Measurements from ENCODE around the gene OTOP2.
"Not testable (repeated sequence)": the region's sequence is repeated elsewhere in the genome, so short reads cannot be mapped to it uniquely, and the experiment has no call there.

The OTOP2 gene

DNA sequence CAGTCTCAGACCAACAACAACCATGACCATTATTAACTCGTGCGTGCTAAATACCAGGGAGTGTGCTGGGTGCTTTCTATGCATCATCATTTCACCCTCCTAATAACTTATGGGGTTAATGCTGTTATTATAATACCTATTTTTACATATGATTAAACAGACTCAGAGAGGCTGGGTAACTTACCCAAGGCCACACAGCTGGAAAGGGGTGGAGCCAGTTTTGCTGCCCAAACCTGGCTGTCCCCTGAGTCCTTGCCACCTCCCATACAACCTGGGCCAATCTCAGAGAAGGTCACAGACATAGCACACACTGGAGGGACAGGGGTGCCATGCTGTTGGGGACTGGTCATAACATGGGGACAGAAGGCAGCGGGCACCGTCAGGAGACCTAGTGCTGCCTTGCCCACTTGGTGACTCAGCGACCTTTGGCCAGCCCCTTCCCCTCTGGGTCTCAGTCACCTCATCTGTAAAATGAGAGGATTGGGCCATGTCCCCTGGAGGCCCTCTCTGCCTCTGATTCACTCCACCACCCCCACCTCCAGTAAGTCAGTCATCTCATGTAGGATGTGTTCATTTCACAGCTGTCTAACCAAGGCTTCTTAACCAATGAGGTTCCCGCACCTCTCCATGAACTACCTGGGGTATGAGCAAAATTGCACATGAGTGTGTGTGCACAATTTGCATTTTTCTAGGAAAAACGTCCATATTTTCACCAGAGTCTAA, 19.2 kb upstream of the OTOP2 start:
- Histone ChIP-seq H3K27ac (ENCODE audit: low read length) (no peak overlapping the region), H3K9ac (ENCODE audit: low read length) (no peak overlapping the region), H3K27me3 (ENCODE audit: control insufficient read depth, insufficient read depth, low read length) (no peaks in the 10 kb centered on the region), H3K4me1 (ENCODE audit: control insufficient read depth, low read depth, low read length) (peaks cover 12% of the 10 kb centered on the region), H3K36me3 (ENCODE audit: control insufficient read depth, low read depth, low read length) (no peaks in the 10 kb centered on the region), H3K9me3 (ENCODE audit: control insufficient read depth, low read depth, low read length) (no peaks in the 10 kb centered on the region), H3K4me3 (ENCODE audit: low read length) (no peak overlapping the region)

DNA sequence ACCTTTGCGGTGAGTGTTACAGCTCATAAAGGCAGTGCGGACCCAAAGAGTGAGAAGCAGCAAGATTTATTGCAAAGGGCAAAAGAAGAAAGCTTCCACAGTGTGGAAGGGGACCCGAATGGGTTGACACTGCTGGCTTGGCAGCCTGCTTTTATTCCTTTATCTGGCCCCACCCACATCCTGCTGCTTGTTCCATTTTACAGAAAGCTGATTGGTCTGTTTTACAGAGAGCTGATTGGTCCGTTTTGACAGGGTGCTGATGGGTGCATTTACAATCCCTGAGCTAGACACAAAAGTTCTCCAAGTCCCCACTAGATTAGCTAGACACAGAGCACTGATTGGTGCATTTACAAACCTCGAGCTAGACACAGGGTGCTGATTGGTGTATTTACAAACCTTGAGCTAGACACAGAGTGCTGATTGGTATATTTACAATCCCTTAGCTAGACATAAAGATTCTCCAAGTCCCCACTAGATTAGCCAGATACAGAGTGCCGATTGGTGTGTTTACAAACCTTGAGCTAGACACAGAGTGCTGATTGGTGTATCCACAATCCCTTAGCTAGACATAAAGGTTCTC, 17.8 kb upstream of the OTOP2 start:
- H3K9ac ChIP-seq (ENCODE audit: low read length); H3K27me3 ChIP-seq (ENCODE audit: control insufficient read depth, insufficient read depth, low read length); H3K4me3 ChIP-seq (ENCODE audit: low read length); H3K27ac ChIP-seq (ENCODE audit: low read length); H3K9me3 ChIP-seq (ENCODE audit: control insufficient read depth, low read depth, low read length); H3K36me3 ChIP-seq (ENCODE audit: control insufficient read depth, low read depth, low read length): not testable (repeated sequence)
- peaks cover 17% of the 10 kb centered on the region for H3K4me1 ChIP-seq (ENCODE audit: control insufficient read depth, low read depth, low read length)

GRCh38 chr17:74907012-74907411, 17.1 kb upstream of the OTOP2 start:
- Histone ChIP-seq H3K9ac (ENCODE audit: low read length) (no peak overlapping the region), H3K9me3 (ENCODE audit: control insufficient read depth, low read depth, low read length) (no peaks in the 10 kb centered on the region)

DNA sequence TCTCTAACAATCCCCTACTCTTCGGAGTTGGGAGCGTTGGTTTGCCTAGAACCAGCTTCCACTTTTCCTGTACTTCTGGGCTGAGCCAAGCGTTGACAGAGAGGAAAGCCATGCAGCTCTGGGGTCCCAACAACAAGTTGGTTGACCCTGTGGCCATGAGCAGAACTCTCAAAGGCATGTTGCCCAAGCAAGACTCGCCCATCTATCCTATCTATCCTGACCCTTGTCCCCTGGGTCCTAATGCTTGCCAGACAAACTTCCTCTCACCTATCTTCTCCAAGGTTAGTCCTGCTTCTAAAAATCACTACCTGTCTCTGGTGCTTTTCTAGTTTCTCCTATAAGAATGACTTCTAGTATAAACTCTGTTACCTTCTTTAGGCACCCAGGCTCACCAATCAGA, 15.0 kb upstream of the OTOP2 start:
- not testable (repeated sequence) for H3K36me3 ChIP-seq (ENCODE audit: control insufficient read depth, low read depth, low read length); H3K9ac ChIP-seq (ENCODE audit: low read length); H3K27ac ChIP-seq (ENCODE audit: low read length); H3K27me3 ChIP-seq (ENCODE audit: control insufficient read depth, insufficient read depth, low read length); H3K9me3 ChIP-seq (ENCODE audit: control insufficient read depth, low read depth, low read length)
- peaks cover 17% of the 10 kb centered on the region for H3K4me1 ChIP-seq (ENCODE audit: control insufficient read depth, low read depth, low read length)
- peak overlapping the region; percentile 6 for H3K4me3 ChIP-seq (ENCODE audit: low read length)

More at GRCh38 chr17:74907012-74907411, 17.1 kb upstream of the OTOP2 start:
- Histone ChIP-seq H3K27ac (ENCODE audit: low read length) (no peak overlapping the region), H3K4me3 (ENCODE audit: low read length) (no peak overlapping the region), H3K36me3 (ENCODE audit: control insufficient read depth, low read depth, low read length) (no peaks in the 10 kb centered on the region), H3K27me3 (ENCODE audit: control insufficient read depth, insufficient read depth, low read length) (no peaks in the 10 kb centered on the region), H3K4me1 (ENCODE audit: control insufficient read depth, low read depth, low read length) (peaks cover 17% of the 10 kb centered on the region)

GRCh38 chr17:74911423-74911822, 12.7 kb upstream of the OTOP2 start:
- not testable (repeated sequence) for H3K9me3 ChIP-seq (ENCODE audit: control insufficient read depth, low read depth, low read length); H3K9ac ChIP-seq (ENCODE audit: low read length); H3K27me3 ChIP-seq (ENCODE audit: control insufficient read depth, insufficient read depth, low read length); H3K4me3 ChIP-seq (ENCODE audit: low read length); H3K36me3 ChIP-seq (ENCODE audit: control insufficient read depth, low read depth, low read length); H3K27ac ChIP-seq (ENCODE audit: low read length)
- H3K4me1 ChIP-seq (ENCODE audit: control insufficient read depth, low read depth, low read length) = peaks cover 17% of the 10 kb centered on the region

DNA sequence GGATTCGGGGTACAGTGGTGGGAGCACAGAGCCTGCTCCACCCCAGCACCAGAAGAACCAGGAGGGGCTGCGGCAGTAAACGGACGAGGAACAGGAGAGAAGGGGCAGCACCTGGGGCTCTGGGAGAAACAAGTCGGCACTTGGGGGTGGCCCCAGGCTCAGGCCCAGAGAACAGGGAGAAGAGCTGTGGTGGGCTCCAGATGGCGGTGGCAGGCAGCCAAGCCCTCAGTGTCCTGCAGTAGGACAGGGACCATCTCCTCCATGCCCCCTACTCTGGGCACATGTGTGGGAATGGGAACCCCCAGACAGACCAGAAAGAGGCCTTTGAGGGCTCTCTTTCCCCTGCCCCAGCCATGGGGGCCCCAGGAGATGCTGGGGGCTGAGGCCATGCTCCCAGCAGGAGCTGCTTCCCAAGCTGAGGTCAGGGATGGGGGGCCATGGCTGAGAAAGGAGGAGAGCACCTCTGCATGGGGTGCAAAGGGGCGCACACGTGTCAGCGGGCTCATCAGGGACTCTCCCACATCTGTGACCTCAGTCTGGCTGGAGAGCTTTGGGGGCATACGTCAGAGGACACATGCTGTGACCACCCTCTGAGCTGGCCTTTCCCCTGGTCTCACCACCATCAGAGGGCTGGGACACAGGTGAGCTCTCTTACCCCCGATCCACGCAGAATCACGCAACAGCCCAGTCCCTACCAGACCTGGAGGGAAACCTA, 7.8 kb upstream of the OTOP2 start:
- peaks cover 7% of the 10 kb centered on the region for H3K4me1 ChIP-seq (ENCODE audit: control insufficient read depth, low read depth, low read length)
- no peak overlapping the region for H3K9ac ChIP-seq (ENCODE audit: low read length)
- H3K27ac ChIP-seq (ENCODE audit: low read length) = no peak overlapping the region
- no peaks in the 10 kb centered on the region for H3K9me3 ChIP-seq (ENCODE audit: control insufficient read depth, low read depth, low read length)
- H3K36me3 ChIP-seq (ENCODE audit: control insufficient read depth, low read depth, low read length) = no peaks in the 10 kb centered on the region
- H3K4me3 ChIP-seq (ENCODE audit: low read length) = no peak overlapping the region
- peaks cover 1% of the 10 kb centered on the region for H3K27me3 ChIP-seq (ENCODE audit: control insufficient read depth, insufficient read depth, low read length)

DNA sequence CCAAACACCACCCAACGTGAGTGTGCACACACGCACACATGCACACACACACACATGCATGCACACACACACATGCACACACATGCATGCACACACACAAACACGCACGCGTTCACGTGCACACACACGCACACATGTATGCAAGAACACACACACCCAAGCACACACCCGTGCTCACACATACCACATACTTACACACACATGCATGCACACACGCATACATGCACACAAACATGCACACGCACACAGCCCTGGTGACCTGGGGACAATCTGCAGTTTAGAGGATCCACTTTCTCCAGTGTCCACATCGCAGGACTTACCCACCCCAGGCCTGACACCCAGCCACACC, 7.2 kb upstream of the OTOP2 start:
- H3K4me3 ChIP-seq (ENCODE audit: low read length) = no peak overlapping the region
- H3K4me1 ChIP-seq (ENCODE audit: control insufficient read depth, low read depth, low read length) = peaks cover 7% of the 10 kb centered on the region
- no peak overlapping the region for H3K27ac ChIP-seq (ENCODE audit: low read length)
- no peaks in the 10 kb centered on the region for H3K36me3 ChIP-seq (ENCODE audit: control insufficient read depth, low read depth, low read length)
- H3K27me3 ChIP-seq (ENCODE audit: control insufficient read depth, insufficient read depth, low read length) = peaks cover 7% of the 10 kb centered on the region
- no peaks in the 10 kb centered on the region for H3K9me3 ChIP-seq (ENCODE audit: control insufficient read depth, low read depth, low read length)
- H3K9ac ChIP-seq (ENCODE audit: low read length) = no peak overlapping the region

DNA sequence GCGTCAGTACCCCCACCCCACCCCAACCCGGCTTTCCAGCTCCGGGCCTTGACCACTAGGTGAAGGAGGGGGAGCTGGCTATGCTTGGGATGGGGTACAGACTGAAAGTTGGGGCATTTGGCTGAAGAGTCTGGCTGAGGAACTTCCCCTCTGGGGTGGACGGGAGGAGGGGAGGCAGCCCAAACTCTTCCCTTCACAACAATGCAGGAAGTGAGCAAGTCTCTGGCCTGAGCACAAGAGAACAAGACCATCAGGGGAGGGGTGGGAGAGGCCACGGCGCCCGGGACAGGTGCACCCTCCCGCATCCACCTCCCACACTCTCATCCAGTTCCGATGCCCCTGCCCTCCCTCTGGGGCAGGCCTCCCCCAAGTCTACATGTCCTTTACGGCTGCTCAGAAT, 6.6 kb upstream of the OTOP2 start:
- Histone ChIP-seq H3K27ac (ENCODE audit: low read length) (no peak overlapping the region), H3K36me3 (ENCODE audit: control insufficient read depth, low read depth, low read length) (no peaks in the 10 kb centered on the region), H3K27me3 (ENCODE audit: control insufficient read depth, insufficient read depth, low read length) (peaks cover 12% of the 10 kb centered on the region), H3K9me3 (ENCODE audit: control insufficient read depth, low read depth, low read length) (no peaks in the 10 kb centered on the region), H3K4me1 (ENCODE audit: control insufficient read depth, low read depth, low read length) (peaks cover 7% of the 10 kb centered on the region), H3K9ac (ENCODE audit: low read length) (no peak overlapping the region), H3K4me3 (ENCODE audit: low read length) (no peak overlapping the region)

DNA sequence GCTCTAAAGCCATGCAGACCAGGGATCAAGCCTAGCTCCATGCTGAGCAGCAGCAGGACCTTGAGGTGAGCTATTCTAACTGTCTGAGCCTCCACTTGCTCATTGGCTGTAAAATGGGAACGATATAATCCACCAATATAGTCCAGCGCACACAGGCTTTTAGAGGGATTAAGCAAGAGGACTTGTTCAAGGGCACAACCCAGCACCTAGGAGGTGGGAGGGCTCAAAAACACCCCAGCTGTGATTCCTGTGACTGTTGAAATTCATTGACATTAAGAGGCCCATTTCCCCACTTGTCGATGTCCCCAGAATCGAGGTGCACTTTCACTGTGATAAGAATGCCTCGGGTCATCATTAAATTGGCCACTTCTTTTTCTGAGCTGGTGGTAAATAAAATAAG, 5.2 kb upstream of the OTOP2 start:
- Histone ChIP-seq H3K36me3 (ENCODE audit: control insufficient read depth, low read depth, low read length) (no peaks in the 10 kb centered on the region), H3K4me3 (ENCODE audit: low read length) (no peak overlapping the region), H3K9ac (ENCODE audit: low read length) (no peak overlapping the region), H3K4me1 (ENCODE audit: control insufficient read depth, low read depth, low read length) (peaks cover 7% of the 10 kb centered on the region), H3K27me3 (ENCODE audit: control insufficient read depth, insufficient read depth, low read length) (peaks cover 26% of the 10 kb centered on the region), H3K9me3 (ENCODE audit: control insufficient read depth, low read depth, low read length) (no peaks in the 10 kb centered on the region), H3K27ac (ENCODE audit: low read length) (no peak overlapping the region)

GRCh38 chr17:74919440-74920305, 4.4 kb upstream of the OTOP2 start:
- no peaks in the 10 kb centered on the region for H3K9me3 ChIP-seq (ENCODE audit: control insufficient read depth, low read depth, low read length)
- no peaks in the 10 kb centered on the region for H3K36me3 ChIP-seq (ENCODE audit: control insufficient read depth, low read depth, low read length)
- peaks cover 34% of the 10 kb centered on the region for H3K27me3 ChIP-seq (ENCODE audit: control insufficient read depth, insufficient read depth, low read length)
- H3K4me3 ChIP-seq (ENCODE audit: low read length) = no peak overlapping the region
- H3K9ac ChIP-seq (ENCODE audit: low read length) = no peak overlapping the region
- no peak overlapping the region for H3K27ac ChIP-seq (ENCODE audit: low read length)
- H3K4me1 ChIP-seq (ENCODE audit: control insufficient read depth, low read depth, low read length) = peaks cover 7% of the 10 kb centered on the region

DNA sequence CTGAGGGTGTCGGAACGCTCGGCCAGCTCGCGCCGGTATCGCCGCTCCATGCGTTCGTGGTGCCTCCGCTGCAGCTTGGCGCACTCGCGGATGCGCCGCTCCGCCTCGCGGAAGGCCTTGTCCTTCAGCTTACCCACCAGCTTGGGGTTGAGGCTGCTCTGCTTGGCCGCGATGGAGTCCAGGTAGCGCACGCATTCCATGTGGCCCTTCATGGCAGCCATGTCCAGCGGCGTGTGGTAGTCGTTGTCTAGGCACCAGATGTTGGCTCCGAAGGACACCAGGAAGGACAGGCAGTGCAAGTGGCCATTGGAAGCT, 3.8 kb upstream of the OTOP2 start:
- Histone ChIP-seq H3K4me1 (ENCODE audit: control insufficient read depth, low read depth, low read length) (peaks cover 7% of the 10 kb centered on the region), H3K27me3 (ENCODE audit: control insufficient read depth, insufficient read depth, low read length) (peaks cover 40% of the 10 kb centered on the region), H3K9ac (ENCODE audit: low read length) (no peak overlapping the region), H3K27ac (ENCODE audit: low read length) (no peak overlapping the region), H3K9me3 (ENCODE audit: control insufficient read depth, low read depth, low read length) (no peaks in the 10 kb centered on the region), H3K4me3 (ENCODE audit: low read length) (no peak overlapping the region), H3K36me3 (ENCODE audit: control insufficient read depth, low read depth, low read length) (no peaks in the 10 kb centered on the region)

Measured in iPS-18a (cell line).